Fibroblast of skin of left biceps (primary cell): Measurements from ENCODE around the gene ZMYND11.
"Not testable (repeated sequence)": the region's sequence is repeated elsewhere in the genome, so short reads cannot be mapped to it uniquely, and the experiment has no call there.

Experiments
- DNase-seq, 2 experiments: peaks; one replicate each; pipeline ENCODE4 v3.0.0-alpha.2; 2013; ENCODE audit warnings: low read depth in 2 of 2

ZMYND11 gene

GRCh38 chr10:282294-283139 lies 147.3 kb downstream of the ZMYND11 start:
- DNase-seq: peak; percentile 20

GRCh38 chr10:283140-283479 lies 147.9 kb downstream of the ZMYND11 start:
- DNase-seq: no peak

- DNase-seq: no peak
These were observed 148.7 kb downstream of the ZMYND11 start for GRCh38 chr10:283916-284356.

- no peak for DNase-seq
These were observed 150.0 kb downstream of the ZMYND11 start for GRCh38 chr10:285216-285615.

GRCh38 chr10:287026-287709 lies 151.9 kb downstream of the ZMYND11 start:
- DNase-seq: no peak

- no peak for DNase-seq
These were observed 152.6 kb downstream of the ZMYND11 start for GRCh38 chr10:287814-288213.

- DNase-seq: no peak
These were observed 153.3 kb downstream of the ZMYND11 start for GRCh38 chr10:288316-289200.

- DNase-seq: no peak
These were observed 154.3 kb downstream of the ZMYND11 start for GRCh38 chr10:289581-289980.

- no peak for DNase-seq
These were observed 154.9 kb downstream of the ZMYND11 start for GRCh38 chr10:290026-290725.

GRCh38 chr10:293636-294035 lies 158.4 kb downstream of the ZMYND11 start:
- no peak for DNase-seq

GRCh38 chr10:297567-297966 lies 162.3 kb downstream of the ZMYND11 start:
- DNase-seq: peak; percentile 47 to 50

GRCh38 chr10:298033-298432 lies 162.8 kb downstream of the ZMYND11 start:
- no peak for DNase-seq

GRCh38 chr10:299512-299911 lies 164.3 kb downstream of the ZMYND11 start:
- DNase-seq: no peak

- no peak for DNase-seq
These were observed 164.7 kb downstream of the ZMYND11 start for GRCh38 chr10:299969-300368.

GRCh38 chr10:300580-300979 lies 165.3 kb downstream of the ZMYND11 start:
- DNase-seq: not testable (repeated sequence)

GRCh38 chr10:301536-301935 lies 166.3 kb downstream of the ZMYND11 start:
- DNase-seq: no peak
